22Rv1 (cell line): ENCODE measurements around the gene PUM2.

Experiments
- CTCF ChIP-seq: fragments of 450-650 bp; IDR thresholded peaks from 2 replicates; pipeline ENCODE4 v1.5.1; 2017; ENCODE audit warnings: mild to moderate bottlenecking
- ZFX ChIP-seq: fragments of 450-650 bp; IDR thresholded peaks from 2 replicates; pipeline ENCODE4 v1.6.1; 2017; ENCODE audit warnings: antibody characterized with exemption, borderline replicate concordance

GRCh38 chr2:20211420-20211819 is 139.2 kb downstream of the PUM2 start:
- TF ChIP-seq CTCF (no peak), ZFX (no peak)
